CD4-positive, alpha-beta T cell treated with Interleukin-12 subunit alpha and Interleukin-12 subunit beta, for 1 hour (primary cell): ENCODE results near the gene WFIKKN1.
A peak's percentile ranks its signal among the peaks of the same experiment; 100 is the strongest.

Source experiments
- DNase-seq: peaks from one replicate; pipeline ENCODE4 v3.0.0-alpha.2; 2020

WFIKKN1 gene

GRCh38 chr16:659618-660017 is 28.8 kb downstream of the WFIKKN1 start:
- DNase-seq, result no peak

GRCh38 chr16:660132-660458 is 29.3 kb downstream of the WFIKKN1 start:
- DNase-seq, result no peak

- peak; percentile 71 for DNase-seq
These were observed 29.8 kb downstream of the WFIKKN1 start for GRCh38 chr16:660459-661183.

- DNase-seq, result no peak
These were observed 30.5 kb downstream of the WFIKKN1 start for GRCh38 chr16:661184-661821.

- DNase-seq, result no peak
These were observed 31.3 kb downstream of the WFIKKN1 start for GRCh38 chr16:662095-662494.

- DNase-seq, result no peak
These were observed 31.8 kb downstream of the WFIKKN1 start for GRCh38 chr16:662597-662996.

- DNase-seq, result no peak
These were observed 35.8 kb downstream of the WFIKKN1 start for GRCh38 chr16:666572-666971.

GRCh38 chr16:667113-667779 is 36.5 kb downstream of the WFIKKN1 start:
- no peak for DNase-seq

GRCh38 chr16:667780-668518 is 37.2 kb downstream of the WFIKKN1 start, which contains the start of gene RHOT2:
RHOT2 (plus strand) TSS chr16:668132; CDS start chr16:668200, 68 bp downstream.
- DNase-seq, result peak; percentile 94

- DNase-seq, result no peak
These were observed 37.9 kb downstream of the WFIKKN1 start for GRCh38 chr16:668519-669171.

GRCh38 chr16:669666-670065 is 38.9 kb downstream of the WFIKKN1 start:
- DNase-seq, result no peak

GRCh38 chr16:670485-671352 is 39.9 kb downstream of the WFIKKN1 start:
- DNase-seq, result no peak

GRCh38 chr16:671353-672131 is 40.8 kb downstream of the WFIKKN1 start:
- DNase-seq, result no peak

- DNase-seq, result no peak
These were observed 41.6 kb downstream of the WFIKKN1 start for GRCh38 chr16:672371-672770.

GRCh38 chr16:672851-673250 is 42.1 kb downstream of the WFIKKN1 start:
- DNase-seq, result no peak

- DNase-seq, result no peak
These were observed 42.7 kb downstream of the WFIKKN1 start for GRCh38 chr16:673399-673991.

- DNase-seq, result no peak
These were observed 43.6 kb downstream of the WFIKKN1 start for GRCh38 chr16:674214-674881.

GRCh38 chr16:674968-675883 is 44.4 kb downstream of the WFIKKN1 start, which contains the start of gene RHBDL1:
RHBDL1 (plus strand) TSS chr16:675671; CDS start chr16:675791, 120 bp downstream.
- no peak for DNase-seq
